GM18907 (cell line): ENCODE data around the gene DBN1.
"Not testable (repeated sequence)": the region's sequence is repeated elsewhere in the genome, so short reads cannot be mapped to it uniquely, and the experiment has no call there.

Experiments
- ATAC-seq: cut with Tn5 transposase; IDR thresholded peaks from one replicate; pipeline ENCODE4 v1.9.1; 2021; ENCODE audit warnings: mild to moderate bottlenecking, moderate library complexity; ENCODE audit not compliant: unreplicated experiment

DBN1 gene

GRCh38 chr5:177432143-177432838, 41.1 kb downstream of the DBN1 start:
- ATAC-seq = no peak

GRCh38 chr5:177431317-177432142, 41.9 kb downstream of the DBN1 start:
- ATAC-seq = peak; percentile 49

DNA sequence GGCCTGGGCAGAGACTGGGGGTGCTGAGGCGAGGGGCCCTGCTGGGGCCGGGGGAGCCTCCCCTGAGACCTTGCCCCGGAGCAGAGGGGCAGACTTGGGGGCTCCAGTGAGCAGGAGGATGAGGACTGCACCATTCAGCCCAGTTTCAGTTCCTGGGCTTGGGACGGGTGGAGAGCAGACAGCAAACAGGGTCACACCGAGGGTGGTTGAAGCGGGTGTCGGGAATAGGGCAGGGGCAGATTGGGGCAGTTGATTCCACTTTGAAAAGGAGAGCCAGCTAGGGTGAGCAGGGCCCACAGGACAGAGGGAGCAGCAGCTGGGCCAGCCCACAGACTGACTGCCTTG, 42.5 kb downstream of the DBN1 start:
- no peak for ATAC-seq

DNA sequence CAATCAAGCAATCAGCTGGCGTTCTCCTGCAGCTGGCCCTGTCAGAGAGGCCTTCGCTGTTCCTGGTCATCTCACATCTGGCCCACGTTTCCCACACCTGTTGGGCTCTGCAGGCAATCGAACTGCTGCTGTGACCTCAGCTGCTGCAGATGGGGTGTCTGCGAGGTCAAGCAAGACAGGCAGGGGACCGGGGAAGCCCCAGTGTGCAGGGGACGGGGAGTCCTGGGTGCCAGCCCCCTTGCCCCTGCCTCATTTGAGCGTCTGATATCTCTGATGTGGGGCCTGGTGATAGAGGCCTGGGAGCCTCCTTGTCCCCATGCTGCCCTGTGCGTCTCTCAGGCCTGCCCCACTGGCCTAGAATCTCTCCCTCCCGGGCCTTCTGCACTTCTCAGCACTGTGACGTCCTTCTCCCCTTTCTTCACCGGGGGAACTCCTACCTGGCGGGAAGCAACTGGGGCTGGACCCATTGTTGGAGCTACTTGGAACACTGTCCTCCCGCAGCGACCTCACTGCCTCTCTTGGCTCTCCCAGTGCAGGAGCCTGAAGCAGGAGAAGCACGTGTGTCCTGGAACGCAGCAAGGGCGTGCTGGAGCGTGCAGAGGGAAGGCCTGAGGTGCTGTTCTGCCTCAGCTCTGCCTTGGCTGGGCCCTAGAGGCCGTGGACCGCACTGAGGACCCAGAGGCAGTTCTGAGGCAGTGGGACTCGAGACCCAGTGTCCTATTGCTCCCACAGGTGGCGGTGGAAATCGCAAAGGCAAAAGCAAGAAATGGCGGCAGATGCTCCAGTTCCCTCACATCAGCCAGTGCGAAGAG, 43.1 kb downstream of the DBN1 start:
- no peak for ATAC-seq

- ATAC-seq = no peak
These were observed 44.0 kb downstream of the DBN1 start for GRCh38 chr5:177429248-177430040.

DNA sequence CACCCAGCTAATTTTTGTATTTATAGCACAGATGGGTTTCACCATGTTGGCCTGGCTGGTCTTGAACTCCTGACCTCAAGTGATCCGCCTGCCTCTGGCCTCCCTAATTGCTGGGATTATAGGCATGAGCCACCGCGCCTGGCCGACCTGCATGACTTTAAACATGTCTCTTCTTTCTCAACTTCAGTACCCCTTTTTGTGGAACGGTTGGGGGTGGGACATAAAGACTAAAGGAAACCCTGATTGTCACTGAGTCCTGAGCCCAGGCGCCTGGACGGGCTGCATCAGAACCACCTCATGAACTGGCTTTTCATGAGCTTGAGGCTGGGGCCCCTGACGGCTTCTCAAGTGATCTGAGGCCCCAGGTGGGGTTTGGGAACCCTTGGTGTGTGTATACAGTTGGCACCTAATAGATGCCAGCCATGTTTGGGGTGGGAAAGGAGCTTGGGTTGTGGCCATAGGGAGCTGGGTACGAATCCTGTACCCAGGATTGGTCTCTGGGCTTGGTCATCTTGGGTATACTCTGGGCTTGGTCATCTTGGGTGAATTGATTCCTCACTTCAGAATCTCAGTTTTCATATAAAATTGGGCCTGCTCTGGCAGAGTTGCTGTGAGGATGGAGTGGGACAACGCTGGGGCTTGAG, 44.7 kb downstream of the DBN1 start:
- no peak for ATAC-seq

DNA sequence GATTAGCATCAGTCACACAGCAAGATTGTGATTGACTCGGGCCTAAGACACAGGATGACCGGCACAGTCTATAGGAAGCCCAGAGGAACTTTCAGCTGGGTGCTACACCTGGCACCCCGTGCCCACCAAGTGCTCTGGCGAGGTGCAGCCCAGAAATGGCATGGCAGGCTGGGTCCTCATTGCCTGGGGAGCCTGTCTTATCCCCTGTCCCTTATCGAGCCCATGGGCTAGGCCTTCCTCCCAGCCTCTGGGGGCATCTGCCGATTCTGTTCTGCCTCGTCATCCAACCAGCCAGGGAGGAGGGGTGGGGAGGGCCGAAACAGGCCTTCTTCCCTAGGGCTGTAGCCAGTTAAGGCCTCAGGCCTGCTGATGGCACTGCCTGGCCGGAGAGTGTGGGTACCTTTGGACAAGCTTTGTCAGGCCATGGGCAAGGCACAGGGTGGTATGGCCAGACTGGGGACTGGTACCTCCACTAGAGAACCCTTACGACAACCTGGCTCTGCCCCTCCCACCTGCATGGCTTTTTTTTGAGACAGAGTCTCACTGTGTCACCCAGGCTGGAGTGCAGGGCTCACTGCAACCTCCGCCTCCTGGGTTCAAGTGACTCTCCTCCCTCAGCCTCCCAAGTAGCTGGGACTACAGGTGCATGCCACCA, 45.4 kb downstream of the DBN1 start:
- ATAC-seq = no peak

DNA sequence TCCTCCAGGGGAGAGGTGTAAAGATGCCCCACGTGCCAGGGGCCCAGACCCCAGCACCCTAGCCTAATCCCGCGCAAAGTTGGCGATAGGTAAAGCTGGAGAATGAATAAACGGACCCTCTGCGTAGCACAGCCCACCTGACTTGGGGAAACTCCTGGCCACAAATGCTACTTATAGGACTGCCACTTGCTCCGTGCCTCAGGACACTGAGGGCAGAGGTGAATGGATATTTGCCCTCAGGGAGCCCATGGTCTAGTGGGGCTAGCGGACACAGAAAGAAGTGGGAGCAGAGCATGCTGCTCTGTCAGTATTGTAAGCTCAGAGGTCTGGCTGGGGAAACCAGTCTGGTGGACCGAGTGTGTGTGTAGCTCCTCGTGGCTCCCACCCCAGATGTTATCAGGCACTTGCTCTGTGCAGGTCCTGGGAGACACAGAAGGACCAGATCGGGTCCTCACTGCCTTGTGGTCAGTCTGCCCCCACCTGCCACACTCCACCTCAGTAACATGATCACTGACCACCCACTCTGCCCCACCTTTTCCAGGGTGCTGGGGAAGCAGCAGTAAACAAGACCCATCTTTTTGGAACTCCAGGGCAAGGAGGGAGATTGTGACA, 46.1 kb downstream of the DBN1 start:
- no peak for ATAC-seq

GRCh38 chr5:177426566-177427210, 46.7 kb downstream of the DBN1 start, which contains the start of gene GRK6:
GRK6 (plus strand) TSS chr5:177426676; CDS start chr5:177426846, 170 bp downstream.
- peak; percentile 3 for ATAC-seq

GRCh38 chr5:177425801-177426565, 47.5 kb downstream of the DBN1 start:
- peak; percentile 78 for ATAC-seq

DNA sequence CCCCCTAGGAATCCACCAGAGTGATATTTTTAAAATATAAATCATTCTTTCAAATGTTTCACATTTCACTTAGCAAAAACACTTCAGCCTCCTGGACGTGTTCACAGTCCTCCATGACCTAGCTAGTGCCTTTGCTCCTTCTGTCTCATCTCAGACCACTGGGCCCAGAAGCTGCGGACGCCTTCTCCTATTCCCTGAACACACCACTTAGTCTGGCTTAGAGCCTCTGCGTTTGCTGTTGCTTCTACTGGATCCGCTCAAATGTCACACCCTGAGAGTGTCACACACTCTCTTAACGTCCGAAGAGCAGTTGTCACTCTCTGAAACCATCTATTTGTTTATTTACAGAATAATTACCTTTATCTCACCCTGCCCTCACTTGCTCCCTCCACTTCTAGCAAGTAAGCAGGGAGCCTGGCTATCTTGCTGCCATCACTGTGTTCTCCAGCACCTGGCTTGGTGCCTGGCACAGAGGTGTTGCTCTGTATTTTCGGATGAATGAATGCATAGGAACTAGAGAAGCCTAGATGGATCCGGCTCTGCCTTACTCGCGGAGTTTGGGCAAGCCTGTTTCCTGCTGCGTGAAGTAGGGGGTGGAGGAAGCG, 48.1 kb downstream of the DBN1 start:
- no peak for ATAC-seq

- ATAC-seq = no peak
These were observed 49.8 kb downstream of the DBN1 start for GRCh38 chr5:177423671-177424070.

- no peak for ATAC-seq
These were observed 52.2 kb downstream of the DBN1 start for GRCh38 chr5:177421062-177421798.

- ATAC-seq = not testable (repeated sequence)
These were observed 53.0 kb downstream of the DBN1 start for GRCh38 chr5:177420472-177420871.

DNA sequence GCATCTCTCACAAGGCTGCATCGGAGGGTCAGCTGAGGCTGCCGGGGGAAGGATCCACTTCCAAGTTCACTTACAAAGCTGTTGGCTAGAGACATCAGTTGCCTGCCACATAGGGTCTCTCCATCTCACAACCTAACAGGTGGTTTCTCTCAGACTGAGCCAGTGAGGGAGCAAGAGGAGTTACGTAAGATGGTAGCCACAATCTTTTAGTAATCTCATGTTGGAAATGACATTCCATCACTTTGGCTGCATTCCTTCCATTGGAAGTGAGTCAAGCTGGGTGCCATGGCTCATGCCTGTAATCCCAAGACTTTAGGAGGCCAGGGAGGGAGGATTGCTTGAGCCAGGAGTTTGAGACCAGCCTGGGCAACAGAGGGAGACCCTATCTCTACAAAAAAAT, 54.4 kb downstream of the DBN1 start:
- no peak for ATAC-seq

DNA sequence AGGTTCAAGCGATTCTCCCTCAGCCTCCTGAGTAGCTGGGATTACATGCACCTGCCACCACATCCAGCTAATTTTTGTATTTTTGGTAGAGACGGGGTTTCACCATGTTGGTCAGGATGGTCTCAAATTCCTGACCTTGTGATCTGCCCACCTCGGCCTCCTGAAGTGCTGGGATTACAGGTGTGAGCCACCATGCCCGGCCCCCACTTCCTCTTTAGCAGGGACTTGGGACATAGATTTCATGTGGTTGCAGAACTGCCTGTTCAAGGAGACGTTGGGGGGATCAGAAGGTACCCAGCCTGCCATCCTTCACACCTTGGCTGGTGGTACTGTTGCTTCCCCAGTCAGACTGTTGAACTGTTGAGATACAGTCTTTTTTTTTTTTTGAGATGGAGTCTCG, 56.4 kb downstream of the DBN1 start:
- ATAC-seq = not testable (repeated sequence)

DNA sequence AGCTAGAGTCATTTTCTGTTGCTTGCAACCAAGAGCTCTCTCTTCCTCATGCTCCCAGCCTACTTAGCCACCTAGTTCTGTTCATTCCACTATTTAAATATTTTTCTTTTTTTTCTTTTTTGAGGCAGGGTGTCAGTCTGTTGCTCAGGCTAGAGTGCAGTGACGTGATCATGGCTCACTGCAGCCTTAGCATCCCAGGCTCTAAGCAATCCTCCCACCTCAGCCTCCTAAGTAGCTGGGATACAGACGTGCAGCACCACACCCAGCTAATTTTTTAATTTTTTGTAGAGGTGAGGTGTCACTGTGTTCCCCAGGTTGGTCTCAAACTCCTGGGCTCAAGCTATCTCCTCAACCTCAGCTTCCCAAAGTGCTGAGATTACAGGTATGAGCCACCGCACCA, 59.0 kb downstream of the DBN1 start:
- no peak for ATAC-seq
